T-helper 1 cell treated with Interleukin-12 subunit alpha and Interleukin-12 subunit beta and Interleukin-4 antibody, amounts not matched to agents 30 μg/mL and 1 μg/mL, for 36 hours (primary cell): Measurements from ENCODE around the gene YTHDF2.
"Not testable (repeated sequence)": the region's sequence is repeated elsewhere in the genome, so short reads cannot be mapped to it uniquely, and the experiment has no call there.

Experiments used
- H3K27ac Mint-ChIP-seq: one replicate; pipeline ENCODE4 v1.8.0; 2021; ENCODE audit warnings: mild to moderate bottlenecking, mixed read lengths
- H3K27me3 Mint-ChIP-seq: one replicate; pipeline ENCODE4 v1.8.0; 2021; ENCODE audit warnings: low read depth, mixed read lengths
- H3K36me3 Mint-ChIP-seq: one replicate; pipeline ENCODE4 v1.8.0; 2021; ENCODE audit warnings: low read depth, mixed read lengths
- H3K4me1 Mint-ChIP-seq: one replicate; pipeline ENCODE4 v1.8.0; 2021; ENCODE audit warnings: low read depth, mixed read lengths
- H3K4me3 Mint-ChIP-seq: one replicate; pipeline ENCODE4 v1.8.0; 2021; ENCODE audit warnings: mild to moderate bottlenecking, moderate library complexity, mixed read lengths
- H3K9me3 Mint-ChIP-seq: one replicate; pipeline ENCODE4 v1.8.0; 2021; ENCODE audit warnings: mixed read lengths

YTHDF2 gene

GRCh38 chr1:28745653-28746173 is 9.0 kb downstream of the YTHDF2 start:
- no peak overlapping the region for H3K4me3 Mint-ChIP-seq
- H3K36me3 Mint-ChIP-seq, result peaks cover 44% of the 10 kb centered on the region
- H3K27me3 Mint-ChIP-seq, result no peaks in the 10 kb centered on the region
- H3K9me3 Mint-ChIP-seq, result no peaks in the 10 kb centered on the region
- peaks cover 44% of the 10 kb centered on the region for H3K4me1 Mint-ChIP-seq
- H3K27ac Mint-ChIP-seq, result no peak overlapping the region

GRCh38 chr1:28750330-28750729 is 13.6 kb downstream of the YTHDF2 start:
- Mint-ChIP-seq H3K4me3 (no peak overlapping the region), H3K27me3 (no peaks in the 10 kb centered on the region), H3K9me3 (no peaks in the 10 kb centered on the region), H3K27ac (no peak overlapping the region), H3K36me3 (peaks cover 18% of the 10 kb centered on the region), H3K4me1 (peaks cover 31% of the 10 kb centered on the region)

- peaks cover 31% of the 10 kb centered on the region for H3K4me1 Mint-ChIP-seq
- H3K27ac Mint-ChIP-seq, H3K4me3 Mint-ChIP-seq, H3K27me3 Mint-ChIP-seq, H3K9me3 Mint-ChIP-seq: not testable (repeated sequence)
- H3K36me3 Mint-ChIP-seq, result peaks cover 18% of the 10 kb centered on the region
Measured at GRCh38 chr1:28750771-28751294, 14.1 kb downstream of the YTHDF2 start.

GRCh38 chr1:28751315-28752060 is 14.7 kb downstream of the YTHDF2 start:
- Mint-ChIP-seq H3K27ac (peak overlapping the region; percentile 10), H3K4me3 (no peak overlapping the region)

GRCh38 chr1:28755701-28756100 is 19.0 kb downstream of the YTHDF2 start:
- Mint-ChIP-seq H3K36me3 (peaks cover 17% of the 10 kb centered on the region), H3K27ac (no peak overlapping the region), H3K27me3 (no peaks in the 10 kb centered on the region), H3K9me3 (no peaks in the 10 kb centered on the region), H3K4me3 (no peak overlapping the region), H3K4me1 (peaks cover 21% of the 10 kb centered on the region)

More at GRCh38 chr1:28751315-28752060, 14.7 kb downstream of the YTHDF2 start:
- Mint-ChIP-seq H3K9me3 (no peaks in the 10 kb centered on the region), H3K27me3 (no peaks in the 10 kb centered on the region), H3K4me1 (peaks cover 28% of the 10 kb centered on the region), H3K36me3 (peaks cover 14% of the 10 kb centered on the region)

GRCh38 chr1:28756846-28757245 is 20.1 kb downstream of the YTHDF2 start:
- Mint-ChIP-seq H3K36me3 (peaks cover 14% of the 10 kb centered on the region), H3K4me3 (no peak overlapping the region), H3K4me1 (peaks cover 17% of the 10 kb centered on the region), H3K9me3 (no peaks in the 10 kb centered on the region), H3K27ac (no peak overlapping the region), H3K27me3 (no peaks in the 10 kb centered on the region)

GRCh38 chr1:28758420-28758819 is 21.7 kb downstream of the YTHDF2 start:
- Mint-ChIP-seq H3K27ac (no peak overlapping the region), H3K36me3 (peaks cover 12% of the 10 kb centered on the region), H3K27me3 (no peaks in the 10 kb centered on the region), H3K4me1 (peaks cover 18% of the 10 kb centered on the region), H3K4me3 (no peak overlapping the region), H3K9me3 (no peaks in the 10 kb centered on the region)

GRCh38 chr1:28759257-28759656 is 22.5 kb downstream of the YTHDF2 start:
- Mint-ChIP-seq H3K9me3 (no peaks in the 10 kb centered on the region), H3K4me1 (peaks cover 15% of the 10 kb centered on the region), H3K4me3 (no peak overlapping the region), H3K27me3 (no peaks in the 10 kb centered on the region), H3K36me3 (peaks cover 12% of the 10 kb centered on the region), H3K27ac (no peak overlapping the region)

GRCh38 chr1:28761189-28761588 is 24.4 kb downstream of the YTHDF2 start:
- H3K4me1 Mint-ChIP-seq, result peaks cover 24% of the 10 kb centered on the region
- H3K27ac Mint-ChIP-seq, result no peak overlapping the region
- H3K36me3 Mint-ChIP-seq, result peaks cover 21% of the 10 kb centered on the region
- no peaks in the 10 kb centered on the region for H3K27me3 Mint-ChIP-seq
- no peak overlapping the region for H3K4me3 Mint-ChIP-seq
- H3K9me3 Mint-ChIP-seq, result no peaks in the 10 kb centered on the region

- Mint-ChIP-seq H3K4me1 (peaks cover 12% of the 10 kb centered on the region), H3K9me3 (no peaks in the 10 kb centered on the region), H3K4me3 (no peak overlapping the region), H3K27ac (no peak overlapping the region), H3K36me3 (peaks cover 25% of the 10 kb centered on the region), H3K27me3 (no peaks in the 10 kb centered on the region)
Measured at GRCh38 chr1:28766532-28767183, 29.9 kb downstream of the YTHDF2 start.

GRCh38 chr1:28770601-28771165 is 33.9 kb downstream of the YTHDF2 start:
- Mint-ChIP-seq H3K27me3 (no peaks in the 10 kb centered on the region), H3K4me3 (no peak overlapping the region), H3K4me1 (peaks cover 8% of the 10 kb centered on the region), H3K27ac (peak overlapping the region; percentile 49), H3K9me3 (no peaks in the 10 kb centered on the region), H3K36me3 (peaks cover 24% of the 10 kb centered on the region)

- not testable (repeated sequence) for H3K4me1 Mint-ChIP-seq, H3K4me3 Mint-ChIP-seq, H3K27ac Mint-ChIP-seq, H3K9me3 Mint-ChIP-seq, H3K27me3 Mint-ChIP-seq
- H3K36me3 Mint-ChIP-seq, result peaks cover 20% of the 10 kb centered on the region
Measured at GRCh38 chr1:28771921-28772320, 35.2 kb downstream of the YTHDF2 start.

GRCh38 chr1:28773105-28773504 is 36.4 kb downstream of the YTHDF2 start:
- no peak overlapping the region for H3K27ac Mint-ChIP-seq
- H3K9me3 Mint-ChIP-seq, result no peaks in the 10 kb centered on the region
- H3K36me3 Mint-ChIP-seq, result peaks cover 19% of the 10 kb centered on the region
- H3K4me1 Mint-ChIP-seq, result peaks cover 4% of the 10 kb centered on the region
- no peaks in the 10 kb centered on the region for H3K27me3 Mint-ChIP-seq
- H3K4me3 Mint-ChIP-seq, result no peak overlapping the region

GRCh38 chr1:28775121-28775942 is 38.6 kb downstream of the YTHDF2 start:
- H3K27ac Mint-ChIP-seq, result peak overlapping the region; percentile 69
- H3K4me3 Mint-ChIP-seq, result peak overlapping the region; percentile 63
- no peaks in the 10 kb centered on the region for H3K27me3 Mint-ChIP-seq
- H3K36me3 Mint-ChIP-seq, result peaks cover 7% of the 10 kb centered on the region
- no peaks in the 10 kb centered on the region for H3K9me3 Mint-ChIP-seq
- peaks cover 6% of the 10 kb centered on the region for H3K4me1 Mint-ChIP-seq
